ENCODE measurements around the gene NEU3. TPM values are rescaled to one million over a fixed set of nuclear protein-coding genes. Genes with fewer than 3 reads are reported as not detected.
"Not testable (repeated sequence)": the region's sequence is repeated elsewhere in the genome, so short reads cannot be mapped to it uniquely, and the experiment has no call there.

NEU3 gene
- total RNA-seq, 2 experiments from 2014 or later, result 44.8 to 56.3 TPM

DNA sequence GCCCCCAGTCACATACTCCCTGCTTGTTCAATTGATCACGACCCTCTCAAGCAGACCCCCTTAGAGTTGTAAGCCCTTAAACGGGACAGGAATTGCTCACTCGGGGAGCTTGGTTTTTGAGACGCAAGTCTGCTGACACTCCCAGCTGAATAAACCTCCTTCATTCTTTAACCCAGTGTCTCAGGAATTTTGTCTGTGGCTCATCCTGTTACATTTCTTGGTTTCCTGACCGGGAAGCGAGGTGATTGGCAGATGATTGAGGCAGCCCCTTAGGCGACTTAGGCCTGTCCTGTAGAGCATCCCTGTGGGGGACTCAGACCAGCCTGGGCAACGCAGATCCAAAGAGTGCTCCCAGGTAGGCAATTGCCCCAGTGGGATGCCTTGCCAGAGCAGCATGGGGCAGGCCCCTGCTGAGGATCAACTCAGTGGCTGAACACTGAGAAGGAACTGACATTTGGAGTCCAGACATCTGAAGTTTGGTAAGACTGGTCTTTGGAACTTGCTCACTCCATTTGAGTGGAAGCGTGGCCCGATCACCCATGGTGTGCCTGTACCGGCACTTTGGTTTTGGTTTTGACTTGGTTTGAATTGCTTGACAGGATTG lies 51.5 kb downstream of the NEU3 start:
- no peak overlapping the region for H3K4me2 ChIP-seq (ENCODE audit: low read length)
- no peaks in the 10 kb centered on the region for H3K9me3 ChIP-seq (ENCODE audit: low read length)
- H3K4me1 ChIP-seq (ENCODE audit: insufficient read depth, low read length, poor library complexity, severe bottlenecking), result peaks cover 13% of the 10 kb centered on the region
- ChIA-PET CTCF (ENCODE audit: unreplicated experiment) (no interaction called here), POLR2A (interaction anchor here (0.6 kb wide), 1 partner anchor 1408 kb away, joined by 3 read pairs; no protein-coding TSS in a partner anchor)
- H4K20me1 ChIP-seq (ENCODE audit: insufficient read depth, low read length), result no peaks in the 10 kb centered on the region
- DNase-seq (ENCODE audit: low spot score), result no peak
- TF ChIP-seq, protein P1, sequence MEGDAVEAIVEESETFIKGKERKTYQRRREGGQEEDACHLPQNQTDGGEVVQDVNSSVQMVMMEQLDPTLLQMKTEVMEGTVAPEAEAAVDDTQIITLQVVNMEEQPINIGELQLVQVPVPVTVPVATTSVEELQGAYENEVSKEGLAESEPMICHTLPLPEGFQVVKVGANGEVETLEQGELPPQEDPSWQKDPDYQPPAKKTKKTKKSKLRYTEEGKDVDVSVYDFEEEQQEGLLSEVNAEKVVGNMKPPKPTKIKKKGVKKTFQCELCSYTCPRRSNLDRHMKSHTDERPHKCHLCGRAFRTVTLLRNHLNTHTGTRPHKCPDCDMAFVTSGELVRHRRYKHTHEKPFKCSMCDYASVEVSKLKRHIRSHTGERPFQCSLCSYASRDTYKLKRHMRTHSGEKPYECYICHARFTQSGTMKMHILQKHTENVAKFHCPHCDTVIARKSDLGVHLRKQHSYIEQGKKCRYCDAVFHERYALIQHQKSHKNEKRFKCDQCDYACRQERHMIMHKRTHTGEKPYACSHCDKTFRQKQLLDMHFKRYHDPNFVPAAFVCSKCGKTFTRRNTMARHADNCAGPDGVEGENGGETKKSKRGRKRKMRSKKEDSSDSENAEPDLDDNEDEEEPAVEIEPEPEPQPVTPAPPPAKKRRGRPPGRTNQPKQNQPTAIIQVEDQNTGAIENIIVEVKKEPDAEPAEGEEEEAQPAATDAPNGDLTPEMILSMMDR (conservative IDR thresholded peaks at IDR 0.05; ENCODE audit: low read length), result no peak
- TF ChIP-seq EZH2phosphoT487 (IDR thresholded peaks at IDR 0.05; ENCODE audit: borderline replicate concordance, low read depth, low read length), result no peak
- no peaks in the 10 kb centered on the region for H3K79me2 ChIP-seq (ENCODE audit: insufficient read depth, low read depth, low read length)
- H3K9me2 ChIP-seq (ENCODE audit: insufficient read depth, low read length), result no peaks in the 10 kb centered on the region
- H3K27ac ChIP-seq (ENCODE audit: low read depth, low read length, poor library complexity, severe bottlenecking), result no peak overlapping the region
- no peak overlapping the region for H2AFZ ChIP-seq (ENCODE audit: low read length)
- no TSS peak for BruUV-seq (replicated peaks)
- no peaks in the 10 kb centered on the region for H3K36me3 ChIP-seq (ENCODE audit: insufficient read depth, low read length)
- intact Hi-C loops (cut with micrococcal nuclease; ENCODE audit: unreplicated experiment), result no loop called here
- no peak overlapping the region for H3K4me3 ChIP-seq (ENCODE audit: low read depth, low read length, poor library complexity, severe bottlenecking)

DNA sequence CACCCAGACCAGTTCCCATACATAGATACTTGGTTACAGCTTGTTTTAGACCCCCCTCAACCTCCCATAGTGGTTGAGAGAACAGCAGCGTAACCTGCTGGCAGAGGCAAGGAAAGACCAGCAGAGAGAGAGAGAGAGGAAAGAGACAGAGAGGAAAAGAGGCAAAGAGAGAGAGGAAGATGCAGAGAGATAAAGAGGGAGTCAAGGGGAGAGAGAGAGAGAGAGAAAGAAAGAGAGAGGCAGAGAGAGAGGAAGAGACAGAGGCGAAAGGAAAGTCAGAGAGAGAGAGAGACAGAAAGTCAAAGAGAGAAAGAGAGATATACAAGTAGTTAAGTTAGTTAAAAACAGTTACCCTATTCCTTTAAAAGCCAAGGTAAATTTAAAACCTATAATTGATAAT lies 52.5 kb downstream of the NEU3 start:
- CTCF ChIA-PET (ENCODE audit: unreplicated experiment), result no interaction called here
- no peaks in the 10 kb centered on the region for H3K9me3 ChIP-seq (ENCODE audit: low read length)
- peaks cover 5% of the 10 kb centered on the region for H3K4me1 ChIP-seq (ENCODE audit: insufficient read depth, low read length, poor library complexity, severe bottlenecking)

DNA sequence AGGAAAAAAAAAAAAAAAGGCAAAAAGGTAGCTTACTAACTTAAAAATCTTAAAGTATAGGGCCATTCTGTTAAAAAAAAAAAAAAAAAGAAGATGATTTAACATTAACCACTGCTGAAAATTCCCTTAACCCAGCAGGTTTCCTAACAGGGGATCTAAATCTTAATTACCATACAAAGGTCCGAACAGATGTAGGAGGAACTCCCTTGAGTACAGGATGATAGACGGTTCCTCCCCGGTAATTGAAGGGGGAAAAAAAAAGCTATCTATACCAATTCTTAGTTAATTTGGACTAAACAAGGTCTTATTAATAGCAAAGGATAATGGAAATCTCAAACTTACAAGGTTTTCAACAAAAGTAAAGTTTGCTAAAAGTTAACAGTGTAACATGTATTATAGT lies 53.1 kb downstream of the NEU3 start:
- H3K4me3 ChIP-seq (ENCODE audit: low read depth, low read length, poor library complexity, severe bottlenecking); H4K20me1 ChIP-seq (ENCODE audit: insufficient read depth, low read length); H3K9me2 ChIP-seq (ENCODE audit: insufficient read depth, low read length); intact Hi-C loops (cut with micrococcal nuclease; ENCODE audit: unreplicated experiment); H3K27ac ChIP-seq (ENCODE audit: low read depth, low read length, poor library complexity, severe bottlenecking); H3K79me2 ChIP-seq (ENCODE audit: insufficient read depth, low read depth, low read length); H3K4me1 ChIP-seq (ENCODE audit: insufficient read depth, low read length, poor library complexity, severe bottlenecking); H3K4me2 ChIP-seq (ENCODE audit: low read length); H3K36me3 ChIP-seq (ENCODE audit: insufficient read depth, low read length); H2AFZ ChIP-seq (ENCODE audit: low read length); H3K9me3 ChIP-seq (ENCODE audit: low read length); DNase-seq (ENCODE audit: low spot score); BruUV-seq (replicated peaks); CTCF ChIA-PET (ENCODE audit: unreplicated experiment): not testable (repeated sequence)
- POLR2A ChIA-PET, result interaction anchor here (0.7 kb wide), 1 partner anchor 97 kb away, joined by 3 read pairs; no protein-coding TSS in a partner anchor

More for the DNA sequence above, 52.5 kb downstream of the NEU3 start:
- DNase-seq (ENCODE audit: low spot score), result no peak
- no peak overlapping the region for H3K4me2 ChIP-seq (ENCODE audit: low read length)
- H3K36me3 ChIP-seq (ENCODE audit: insufficient read depth, low read length), result no peaks in the 10 kb centered on the region
- H3K4me3 ChIP-seq (ENCODE audit: low read depth, low read length, poor library complexity, severe bottlenecking), result no peak overlapping the region
- intact Hi-C loops (cut with micrococcal nuclease; ENCODE audit: unreplicated experiment), result no loop called here
- H4K20me1 ChIP-seq (ENCODE audit: insufficient read depth, low read length), result no peaks in the 10 kb centered on the region
- H3K79me2 ChIP-seq (ENCODE audit: insufficient read depth, low read depth, low read length), result no peaks in the 10 kb centered on the region
- H2AFZ ChIP-seq (ENCODE audit: low read length), result no peak overlapping the region
- TF ChIP-seq, protein P1 (conservative IDR thresholded peaks at IDR 0.05; ENCODE audit: low read length), result no peak
- no peak for TF ChIP-seq EZH2phosphoT487 (IDR thresholded peaks at IDR 0.05; ENCODE audit: borderline replicate concordance, low read depth, low read length)
- H3K27ac ChIP-seq (ENCODE audit: low read depth, low read length, poor library complexity, severe bottlenecking), result no peak overlapping the region
- POLR2A ChIA-PET, result interaction anchor here (0.7 kb wide), 1 partner anchor 97 kb away, joined by 3 read pairs; no protein-coding TSS in a partner anchor
- H3K9me2 ChIP-seq (ENCODE audit: insufficient read depth, low read length), result no peaks in the 10 kb centered on the region
- no TSS peak for BruUV-seq (replicated peaks)

DNA sequence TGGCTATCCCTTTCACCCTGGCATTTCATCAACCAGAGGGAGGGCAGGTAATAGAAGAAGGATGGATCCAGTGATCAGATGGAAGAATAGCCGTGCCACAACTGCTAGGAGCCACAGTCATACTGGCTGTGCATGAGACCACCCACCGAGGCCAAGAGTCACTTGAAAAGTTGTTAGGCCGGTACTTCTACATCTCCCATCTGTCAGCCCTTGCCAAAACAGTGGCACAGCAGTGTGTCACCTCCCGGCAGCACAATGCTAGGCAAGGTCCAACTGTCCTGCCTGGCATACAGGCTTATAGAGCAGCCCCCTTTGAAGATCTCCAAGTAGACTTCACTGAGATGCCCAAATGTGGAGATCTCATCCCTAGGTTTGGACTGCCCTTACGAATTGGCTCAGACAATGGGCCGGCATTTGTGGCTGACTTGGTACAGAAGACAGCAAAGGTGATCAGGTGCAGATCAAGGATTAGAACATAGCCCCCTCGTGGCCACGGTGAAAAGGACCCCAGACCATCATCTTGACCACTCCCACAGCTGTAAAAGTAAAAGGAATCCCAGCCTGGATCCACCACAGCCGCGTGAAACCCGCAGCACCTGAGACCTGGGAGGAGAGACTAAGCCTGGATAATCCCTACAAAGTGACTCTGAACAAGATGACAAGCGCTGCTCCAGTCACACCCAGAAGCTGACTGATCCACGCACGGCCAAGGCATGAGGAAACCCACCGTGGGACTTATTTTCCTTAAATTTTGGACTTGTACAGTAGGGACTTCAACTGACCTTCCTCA lies 55.8 kb downstream of the NEU3 start:
- H4K20me1 ChIP-seq (ENCODE audit: insufficient read depth, low read length); H2AFZ ChIP-seq (ENCODE audit: low read length); H3K36me3 ChIP-seq (ENCODE audit: insufficient read depth, low read length); H3K27ac ChIP-seq (ENCODE audit: low read depth, low read length, poor library complexity, severe bottlenecking); DNase-seq (ENCODE audit: low spot score); H3K79me2 ChIP-seq (ENCODE audit: insufficient read depth, low read depth, low read length); H3K9me3 ChIP-seq (ENCODE audit: low read length); H3K4me3 ChIP-seq (ENCODE audit: low read depth, low read length, poor library complexity, severe bottlenecking); H3K4me2 ChIP-seq (ENCODE audit: low read length); BruUV-seq (replicated peaks); POLR2A ChIA-PET; H3K9me2 ChIP-seq (ENCODE audit: insufficient read depth, low read length); CTCF ChIA-PET (ENCODE audit: unreplicated experiment): not testable (repeated sequence)
- peaks cover 24% of the 10 kb centered on the region for H3K4me1 ChIP-seq (ENCODE audit: insufficient read depth, low read length, poor library complexity, severe bottlenecking)
- intact Hi-C loops (cut with micrococcal nuclease; ENCODE audit: unreplicated experiment), result loop anchor here (5.0 kb wide), 1 partner anchor 98 kb away; no protein-coding TSS in a partner anchor

DNA sequence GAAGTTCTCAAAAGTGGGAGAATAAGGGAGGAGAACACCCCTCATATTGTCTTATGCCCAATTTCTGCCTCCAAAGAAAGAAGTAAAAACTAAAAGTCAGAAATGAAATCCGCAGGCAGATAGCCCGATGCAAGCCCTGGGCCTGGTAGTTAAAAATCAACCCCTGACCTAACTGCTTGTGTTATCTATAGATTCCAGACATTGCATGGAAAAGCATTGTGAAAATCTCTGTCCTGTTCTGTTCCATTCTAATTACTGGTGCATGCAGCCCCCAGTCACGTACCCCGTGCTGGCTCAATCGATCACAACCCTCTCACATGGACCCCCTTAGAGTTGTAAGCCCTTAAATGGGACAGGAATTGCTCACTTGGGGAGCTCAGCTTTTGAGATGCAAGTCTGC lies 57.9 kb downstream of the NEU3 start:
- H3K9me2 ChIP-seq (ENCODE audit: insufficient read depth, low read length); H3K36me3 ChIP-seq (ENCODE audit: insufficient read depth, low read length); H3K9me3 ChIP-seq (ENCODE audit: low read length); H3K4me2 ChIP-seq (ENCODE audit: low read length); DNase-seq (ENCODE audit: low spot score); H4K20me1 ChIP-seq (ENCODE audit: insufficient read depth, low read length); POLR2A ChIA-PET; H3K4me3 ChIP-seq (ENCODE audit: low read depth, low read length, poor library complexity, severe bottlenecking); H3K79me2 ChIP-seq (ENCODE audit: insufficient read depth, low read depth, low read length); H3K27ac ChIP-seq (ENCODE audit: low read depth, low read length, poor library complexity, severe bottlenecking); H2AFZ ChIP-seq (ENCODE audit: low read length); BruUV-seq (replicated peaks); CTCF ChIA-PET (ENCODE audit: unreplicated experiment): not testable (repeated sequence)
- peaks cover 45% of the 10 kb centered on the region for H3K4me1 ChIP-seq (ENCODE audit: insufficient read depth, low read length, poor library complexity, severe bottlenecking)
- intact Hi-C loops (cut with micrococcal nuclease; ENCODE audit: unreplicated experiment), result loop anchor here (5.0 kb wide), 1 partner anchor 96 kb away; no protein-coding TSS in a partner anchor

All from OCI-LY7 (cell line).